Measurements from ENCODE around the gene OSBPL2.

The OSBPL2 gene

DNA sequence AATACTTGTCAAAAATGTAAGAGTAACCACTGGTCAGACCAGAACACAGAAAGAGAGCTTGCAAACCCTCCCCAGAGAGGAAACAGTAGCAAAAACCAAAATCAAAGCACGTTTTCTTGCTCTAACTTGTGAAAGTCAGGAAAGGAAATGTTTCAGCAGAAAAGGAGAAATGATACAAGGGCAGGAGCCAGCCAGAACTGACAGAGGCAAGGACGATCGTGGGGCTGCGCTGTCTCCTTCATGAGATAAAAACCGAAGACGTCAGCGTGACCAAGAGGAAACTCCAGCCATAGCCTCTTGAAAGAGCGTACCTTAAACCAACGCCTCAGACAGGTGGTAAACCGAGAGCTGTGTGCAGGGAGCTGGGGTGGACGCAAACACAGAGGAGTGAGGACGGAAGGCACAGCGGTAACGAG, 101.3 kb downstream of the OSBPL2 start:
- no CpG with 5 or more reads among the region's 14 CpGs for WGBS (ENCODE audit: extremely low coverage, insufficient coverage, insufficient read length)
- no peaks in the 10 kb centered on the region for H3K79me1 ChIP-seq (ENCODE audit: low read length)
- H2BK12ac ChIP-seq (ENCODE audit: low read length), result no peak overlapping the region
- H3K4ac ChIP-seq (ENCODE audit: low read depth, low read length), result no peak overlapping the region
- H4K12ac ChIP-seq (ENCODE audit: low read depth, low read length), result no peak overlapping the region
- H2AK5ac ChIP-seq (ENCODE audit: low read length), result no peak overlapping the region
- no peak overlapping the region for H3K4me2 ChIP-seq (ENCODE audit: low read length)
- H2BK120ac ChIP-seq (ENCODE audit: insufficient read depth, low read length, poor library complexity), result no peak overlapping the region
- H3K27ac ChIP-seq (ENCODE audit: low read depth, low read length), result no peak overlapping the region
- no peak overlapping the region for H2BK5ac ChIP-seq (ENCODE audit: low read depth, low read length, poor library complexity)
- no peaks in the 10 kb centered on the region for H3K27me3 ChIP-seq (ENCODE audit: insufficient read depth, low read length)
- peaks cover 52 to 59% of the 10 kb centered on the region in 2 experiments for H3K36me3 ChIP-seq (ENCODE audit: control insufficient read depth in 1 of 2, insufficient read depth in 2 of 2, low read length in 2 of 2)
- no peak overlapping the region for H3K4me3 ChIP-seq (ENCODE audit: low read depth, low read length)
- H3K18ac ChIP-seq (ENCODE audit: low read length), result no peak overlapping the region
- no peak for DNase-seq
- no peak overlapping the region for H3K14ac ChIP-seq (ENCODE audit: low read length)
- no peak overlapping the region for H3K23ac ChIP-seq (ENCODE audit: low read length)
- no peak overlapping the region for H3K9ac ChIP-seq (ENCODE audit: low read length)
- no peak overlapping the region for H2AFZ ChIP-seq (ENCODE audit: insufficient read depth, low read length, poor library complexity)
- H3K4me1 ChIP-seq (ENCODE audit: control insufficient read depth in 1 of 2, insufficient read depth in 2 of 2, low read length in 2 of 2), result no peaks in the 10 kb centered on the region
- no peaks in the 10 kb centered on the region for H3K79me2 ChIP-seq (ENCODE audit: control insufficient read depth, insufficient read depth, low read length, poor library complexity)
- no peaks in the 10 kb centered on the region for H3K9me3 ChIP-seq (ENCODE audit: insufficient read depth, low read depth, low read length)
- no peak overlapping the region for H4K8ac ChIP-seq (ENCODE audit: low read depth, low read length)
- no peak overlapping the region for H4K91ac ChIP-seq (ENCODE audit: low read depth, low read length)

DNA sequence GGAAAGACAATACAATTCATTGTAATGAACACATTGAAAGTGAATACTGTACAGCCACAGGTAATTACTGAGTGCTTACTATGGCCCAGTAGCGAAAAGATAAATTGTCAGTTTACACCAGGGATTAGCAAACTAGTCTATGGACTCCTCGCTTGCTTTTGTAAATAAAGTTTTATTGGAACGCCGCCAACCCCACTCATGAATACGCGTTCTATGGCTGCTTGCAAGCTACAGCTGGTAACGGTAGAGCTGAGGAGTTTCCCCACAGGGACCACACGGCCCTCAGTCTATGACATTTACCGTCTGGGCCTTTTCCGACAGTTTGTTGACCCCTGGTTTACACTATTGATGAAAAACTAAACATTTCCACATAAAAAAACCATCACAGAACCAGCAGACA, 104.6 kb downstream of the OSBPL2 start:
- H2AFZ ChIP-seq (ENCODE audit: insufficient read depth, low read length, poor library complexity), result no peak overlapping the region
- H2BK12ac ChIP-seq (ENCODE audit: low read length), result no peak overlapping the region
- WGBS (ENCODE audit: extremely low coverage, insufficient coverage, insufficient read length), result no CpG with 5 or more reads among the region's 10 CpGs
- no peak overlapping the region for H2BK5ac ChIP-seq (ENCODE audit: low read depth, low read length, poor library complexity)
- no peak overlapping the region for H4K91ac ChIP-seq (ENCODE audit: low read depth, low read length)
- peaks cover 46 to 59% of the 10 kb centered on the region in 2 experiments for H3K36me3 ChIP-seq (ENCODE audit: control insufficient read depth in 1 of 2, insufficient read depth in 2 of 2, low read length in 2 of 2)
- H3K23ac ChIP-seq (ENCODE audit: low read length), result no peak overlapping the region
- H4K8ac ChIP-seq (ENCODE audit: low read depth, low read length), result no peak overlapping the region
- no peak overlapping the region for H3K4ac ChIP-seq (ENCODE audit: low read depth, low read length)
- H3K27ac ChIP-seq (ENCODE audit: low read depth, low read length), result no peak overlapping the region
- H4K12ac ChIP-seq (ENCODE audit: low read depth, low read length), result no peak overlapping the region
- no peaks in the 10 kb centered on the region for H3K79me1 ChIP-seq (ENCODE audit: low read length)
- no peak overlapping the region for H3K4me3 ChIP-seq (ENCODE audit: low read depth, low read length)
- no peak overlapping the region for H3K4me2 ChIP-seq (ENCODE audit: low read length)
- no peaks in the 10 kb centered on the region for H3K9me3 ChIP-seq (ENCODE audit: insufficient read depth, low read depth, low read length)
- H2BK120ac ChIP-seq (ENCODE audit: insufficient read depth, low read length, poor library complexity), result no peak overlapping the region
- no peak overlapping the region for H3K9ac ChIP-seq (ENCODE audit: low read length)
- no peak for DNase-seq
- H3K4me1 ChIP-seq (ENCODE audit: control insufficient read depth in 1 of 2, insufficient read depth in 2 of 2, low read length in 2 of 2), result no peaks in the 10 kb centered on the region
- H3K14ac ChIP-seq (ENCODE audit: low read length), result no peak overlapping the region
- no peak overlapping the region for H3K18ac ChIP-seq (ENCODE audit: low read length)
- H3K27me3 ChIP-seq (ENCODE audit: insufficient read depth, low read length), result no peaks in the 10 kb centered on the region
- H2AK5ac ChIP-seq (ENCODE audit: low read length), result no peak overlapping the region
- H3K79me2 ChIP-seq (ENCODE audit: control insufficient read depth, insufficient read depth, low read length, poor library complexity), result no peaks in the 10 kb centered on the region

DNA sequence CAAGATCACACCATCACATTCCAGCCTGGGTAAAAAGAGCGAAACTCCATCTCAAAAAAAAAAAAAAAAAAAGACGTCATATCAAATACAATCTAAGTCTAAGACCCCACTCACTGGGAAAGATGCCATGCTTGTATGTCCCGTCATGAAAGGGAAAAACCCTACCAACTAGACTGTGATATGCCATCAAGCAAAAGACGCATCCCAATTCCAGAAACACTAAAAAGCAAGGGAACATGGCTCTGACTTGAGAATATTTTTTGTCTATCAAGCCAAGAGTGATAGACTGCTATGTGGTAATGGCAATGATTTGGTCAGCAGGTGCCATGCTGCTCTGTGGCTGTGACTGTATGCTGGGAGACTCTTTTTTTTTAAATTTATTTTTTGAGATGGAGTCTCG, 105.8 kb downstream of the OSBPL2 start:
- Histone ChIP-seq H3K14ac (ENCODE audit: low read length) (no peak overlapping the region), H3K4me3 (ENCODE audit: low read depth, low read length) (no peak overlapping the region), H2BK5ac (ENCODE audit: low read depth, low read length, poor library complexity) (no peak overlapping the region), H3K23ac (ENCODE audit: low read length) (no peak overlapping the region), H4K91ac (ENCODE audit: low read depth, low read length) (no peak overlapping the region), H2BK120ac (ENCODE audit: insufficient read depth, low read length, poor library complexity) (no peak overlapping the region), H3K4ac (ENCODE audit: low read depth, low read length) (no peak overlapping the region), H4K12ac (ENCODE audit: low read depth, low read length) (no peak overlapping the region), H3K27me3 (ENCODE audit: insufficient read depth, low read length) (no peaks in the 10 kb centered on the region), H3K4me1 (ENCODE audit: control insufficient read depth in 1 of 2, insufficient read depth in 2 of 2, low read length in 2 of 2) (no peaks in the 10 kb centered on the region), H4K8ac (ENCODE audit: low read depth, low read length) (no peak overlapping the region), H2AFZ (ENCODE audit: insufficient read depth, low read length, poor library complexity) (no peak overlapping the region), H3K27ac (ENCODE audit: low read depth, low read length) (no peak overlapping the region), H3K18ac (ENCODE audit: low read length) (no peak overlapping the region), H3K79me2 (ENCODE audit: control insufficient read depth, insufficient read depth, low read length, poor library complexity) (no peaks in the 10 kb centered on the region), H3K4me2 (ENCODE audit: low read length) (no peak overlapping the region), H3K9me3 (ENCODE audit: insufficient read depth, low read depth, low read length) (no peaks in the 10 kb centered on the region), H2BK12ac (ENCODE audit: low read length) (no peak overlapping the region), H3K36me3 (ENCODE audit: control insufficient read depth in 1 of 2, insufficient read depth in 2 of 2, low read length in 2 of 2) (peaks cover 40 to 53% of the 10 kb centered on the region in 2 experiments), H3K79me1 (ENCODE audit: low read length) (no peaks in the 10 kb centered on the region), H2AK5ac (ENCODE audit: low read length) (no peak overlapping the region), H3K9ac (ENCODE audit: low read length) (no peak overlapping the region)
- WGBS (ENCODE audit: extremely low coverage, insufficient coverage, insufficient read length), result no CpG with 5 or more reads among the region's 5 CpGs
- no peak for DNase-seq

DNA sequence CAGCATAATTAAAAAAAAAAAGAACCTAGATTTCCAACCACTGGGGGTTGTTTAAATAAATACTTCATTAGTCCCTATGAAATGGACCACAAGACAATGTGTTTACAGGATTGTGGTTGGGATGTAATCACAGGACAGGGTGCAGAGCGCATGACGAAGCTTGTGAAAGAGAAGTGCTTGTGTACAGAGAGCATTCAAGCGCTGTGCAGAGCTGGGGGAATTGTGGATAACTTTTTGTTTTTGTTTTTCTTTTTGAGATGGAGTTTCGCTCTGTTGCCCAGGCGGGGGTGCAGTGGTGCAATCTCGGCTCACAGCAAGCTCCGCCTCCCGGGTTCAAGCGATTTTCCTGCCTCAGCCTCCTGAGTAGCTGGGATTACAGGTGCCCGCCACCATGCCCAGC, 106.5 kb downstream of the OSBPL2 start:
- Histone ChIP-seq H2BK12ac (ENCODE audit: low read length) (no peak overlapping the region), H2AFZ (ENCODE audit: insufficient read depth, low read length, poor library complexity) (no peak overlapping the region), H4K12ac (ENCODE audit: low read depth, low read length) (no peak overlapping the region), H3K27me3 (ENCODE audit: insufficient read depth, low read length) (no peaks in the 10 kb centered on the region), H4K91ac (ENCODE audit: low read depth, low read length) (no peak overlapping the region), H3K79me2 (ENCODE audit: control insufficient read depth, insufficient read depth, low read length, poor library complexity) (no peaks in the 10 kb centered on the region), H3K9ac (ENCODE audit: low read length) (no peak overlapping the region), H3K4ac (ENCODE audit: low read depth, low read length) (no peak overlapping the region), H3K9me3 (ENCODE audit: insufficient read depth, low read depth, low read length) (no peaks in the 10 kb centered on the region), H3K4me3 (ENCODE audit: low read depth, low read length) (no peak overlapping the region), H3K14ac (ENCODE audit: low read length) (no peak overlapping the region), H3K36me3 (ENCODE audit: control insufficient read depth in 1 of 2, insufficient read depth in 2 of 2, low read length in 2 of 2) (peaks cover 40 to 53% of the 10 kb centered on the region in 2 experiments), H3K27ac (ENCODE audit: low read depth, low read length) (no peak overlapping the region), H3K79me1 (ENCODE audit: low read length) (no peaks in the 10 kb centered on the region), H3K23ac (ENCODE audit: low read length) (no peak overlapping the region), H4K8ac (ENCODE audit: low read depth, low read length) (no peak overlapping the region), H2AK5ac (ENCODE audit: low read length) (no peak overlapping the region), H2BK5ac (ENCODE audit: low read depth, low read length, poor library complexity) (no peak overlapping the region), H2BK120ac (ENCODE audit: insufficient read depth, low read length, poor library complexity) (no peak overlapping the region), H3K4me1 (ENCODE audit: control insufficient read depth in 1 of 2, insufficient read depth in 2 of 2, low read length in 2 of 2) (peaks cover under 1% of the 10 kb centered on the region in 2 experiments), H3K4me2 (ENCODE audit: low read length) (no peak overlapping the region), H3K18ac (ENCODE audit: low read length) (no peak overlapping the region)
- DNase-seq, result no peak
- WGBS (ENCODE audit: extremely low coverage, insufficient coverage, insufficient read length), result no CpG with 5 or more reads among the region's 10 CpGs

Data from trophoblast cell (in vitro differentiated cells and primary cell).